HG02623 (cell line): ENCODE measurements around the gene RBM20.
A peak's percentile ranks its signal among the peaks of the same experiment; 100 is the strongest.

Source experiments
- ATAC-seq: cut with Tn5 transposase; IDR thresholded peaks from one replicate; pipeline ENCODE4 v1.9.1; 2021; ENCODE audit warnings: moderate library complexity; ENCODE audit not compliant: unreplicated experiment

RBM20 gene

DNA sequence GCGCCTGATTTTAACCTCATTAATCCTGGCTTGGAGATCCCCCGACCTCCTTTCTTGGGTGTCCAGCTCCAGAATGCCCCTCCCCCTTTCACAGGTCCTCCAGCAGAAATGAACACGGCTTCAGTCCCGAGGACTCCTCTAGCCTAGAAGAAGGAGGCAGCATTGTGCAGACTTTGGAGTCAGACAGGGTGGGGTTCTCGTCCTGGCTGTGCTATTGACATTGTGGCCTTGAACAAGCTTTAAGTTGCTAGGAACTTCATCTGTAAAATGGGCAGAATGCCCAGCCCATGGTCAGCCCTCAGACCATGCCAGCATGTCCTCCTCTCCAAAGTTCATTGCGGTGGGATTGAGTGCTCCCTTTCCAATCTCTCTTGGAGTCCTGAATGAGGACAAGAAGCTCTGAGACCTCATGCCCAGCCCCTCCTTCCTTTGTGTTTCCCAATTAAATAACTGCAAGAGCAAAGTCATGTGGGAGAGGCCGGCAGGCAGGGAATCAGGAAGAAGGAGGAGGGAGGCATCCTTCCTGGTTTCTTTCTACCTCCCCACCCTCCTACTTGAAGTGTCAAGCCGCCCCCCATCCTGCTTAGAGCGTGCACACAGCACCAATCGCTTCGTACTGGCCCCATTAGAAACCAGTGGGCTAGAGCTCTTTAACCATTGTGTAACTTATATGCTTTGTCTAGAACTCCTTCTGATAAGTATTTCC is 86.4 kb downstream of the RBM20 start:
- no peak for ATAC-seq

DNA sequence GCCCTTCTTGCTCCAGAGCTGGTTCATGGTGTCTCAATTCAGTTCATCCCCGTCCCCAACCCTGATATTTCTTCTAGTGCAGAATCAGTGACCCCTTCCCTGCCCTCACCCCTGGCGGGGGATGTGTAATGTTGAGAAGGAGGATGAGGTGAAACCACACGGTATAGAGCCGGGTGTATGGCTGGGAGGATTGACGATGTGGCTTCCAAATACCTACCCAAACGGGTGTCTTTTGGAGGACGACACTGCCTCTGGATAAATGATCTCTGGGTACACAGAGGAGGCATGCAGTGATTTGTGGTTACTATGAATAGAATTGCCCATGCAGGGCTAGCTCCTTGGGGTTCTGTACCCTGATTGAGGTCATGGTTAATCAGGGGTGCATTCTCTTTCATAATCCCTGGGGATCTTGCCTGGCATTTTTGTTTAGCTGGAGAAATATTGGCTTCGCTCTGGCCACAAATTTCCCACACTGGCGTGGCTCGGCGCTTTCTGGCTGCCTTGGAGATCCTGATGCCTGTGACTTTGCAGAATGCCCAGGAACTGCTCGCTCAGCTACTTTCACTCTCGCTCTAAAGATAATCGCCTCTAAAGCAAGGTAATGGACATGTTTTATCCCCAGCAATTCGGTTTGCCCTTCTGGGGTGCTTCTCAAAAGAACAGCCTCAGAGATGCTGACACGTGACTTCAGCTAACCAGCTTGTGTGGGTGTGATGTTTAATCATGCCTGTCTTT is 89.2 kb downstream of the RBM20 start:
- no peak for ATAC-seq

DNA sequence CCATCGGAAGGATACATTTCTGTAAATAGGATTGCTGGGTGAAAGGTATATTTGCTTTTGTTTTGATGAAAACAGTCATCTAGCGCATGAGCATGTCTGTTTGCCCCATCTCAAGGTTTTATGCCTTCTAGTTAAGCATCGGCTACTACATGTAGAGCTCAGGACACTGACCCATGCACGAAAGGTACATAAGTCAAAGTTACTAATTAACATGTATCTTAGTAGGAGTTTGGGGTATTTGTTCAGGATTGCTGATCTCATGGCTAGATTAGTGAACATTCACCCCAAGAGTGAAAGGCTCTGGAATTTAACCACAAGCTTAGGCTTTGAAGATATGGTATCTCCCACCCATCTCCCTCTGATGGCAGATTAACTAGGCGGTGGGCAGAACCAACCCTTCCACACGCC is 91.5 kb downstream of the RBM20 start:
- ATAC-seq = no peak

GRCh38 chr10:110737886-110738634 is 93.9 kb downstream of the RBM20 start:
- ATAC-seq = no peak

DNA sequence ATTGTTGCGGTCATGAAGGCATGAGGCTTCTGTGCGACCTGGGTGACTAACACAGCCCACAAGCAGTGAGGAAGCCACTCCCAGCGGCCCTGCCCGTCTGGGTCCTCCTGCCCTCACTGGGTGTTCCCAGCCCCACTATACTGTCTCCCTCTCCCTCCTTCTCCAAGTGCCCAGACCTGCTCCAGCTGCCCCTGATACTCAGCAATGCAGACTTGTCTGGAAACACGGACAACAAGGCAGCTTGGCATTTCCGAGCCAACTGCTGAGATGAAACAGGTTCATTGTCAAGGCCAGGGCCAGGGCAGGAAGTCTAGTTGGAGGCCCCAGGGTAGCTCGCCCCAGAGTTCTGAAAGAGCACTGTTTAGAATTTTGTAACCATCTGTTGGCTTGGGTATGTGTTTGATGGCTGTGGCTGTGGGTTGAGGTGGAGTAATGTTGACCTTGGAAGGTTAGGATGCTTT is 95.7 kb downstream of the RBM20 start:
- ATAC-seq = no peak

DNA sequence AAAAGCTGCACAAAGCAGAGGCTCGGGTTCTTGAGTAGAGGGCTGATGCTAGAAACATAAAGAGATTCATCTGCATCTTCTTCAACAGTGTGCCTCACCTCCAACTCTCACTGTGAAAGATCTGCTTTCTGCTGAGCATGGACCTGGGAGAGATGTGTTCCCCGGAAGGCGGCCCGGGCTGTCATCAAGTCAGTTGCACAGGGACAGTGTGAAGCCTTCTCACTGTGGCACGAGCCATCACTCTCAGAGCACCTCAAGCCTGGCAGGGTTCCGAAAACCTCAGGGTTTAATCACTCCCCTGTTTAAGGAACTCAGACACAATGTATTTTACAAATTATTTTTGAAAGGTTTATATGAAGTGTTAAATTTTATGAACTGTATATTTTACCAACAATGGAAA is 98.7 kb downstream of the RBM20 start:
- no peak for ATAC-seq

DNA sequence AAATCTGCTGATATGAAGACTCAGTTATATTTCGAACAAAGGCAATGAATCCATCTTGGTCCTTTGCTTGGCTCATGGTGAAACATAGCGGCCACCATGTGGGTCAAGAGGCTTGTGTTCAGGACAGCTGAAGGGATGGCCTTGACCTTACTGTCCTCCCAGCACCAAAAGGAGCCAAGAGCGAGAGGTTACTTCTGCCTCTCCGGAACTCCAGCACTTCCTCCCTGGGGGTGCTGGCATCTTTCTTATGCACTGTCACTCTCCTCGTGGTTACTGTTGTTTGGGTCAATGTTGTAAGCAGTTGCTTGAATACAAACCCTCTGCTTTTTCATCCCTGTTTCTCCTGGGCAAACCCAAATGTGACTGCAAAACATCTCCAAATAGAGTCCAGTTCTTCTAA is 100.6 kb downstream of the RBM20 start:
- ATAC-seq = no peak

GRCh38 chr10:110746254-110746826 is 102.2 kb downstream of the RBM20 start:
- ATAC-seq = no peak

DNA sequence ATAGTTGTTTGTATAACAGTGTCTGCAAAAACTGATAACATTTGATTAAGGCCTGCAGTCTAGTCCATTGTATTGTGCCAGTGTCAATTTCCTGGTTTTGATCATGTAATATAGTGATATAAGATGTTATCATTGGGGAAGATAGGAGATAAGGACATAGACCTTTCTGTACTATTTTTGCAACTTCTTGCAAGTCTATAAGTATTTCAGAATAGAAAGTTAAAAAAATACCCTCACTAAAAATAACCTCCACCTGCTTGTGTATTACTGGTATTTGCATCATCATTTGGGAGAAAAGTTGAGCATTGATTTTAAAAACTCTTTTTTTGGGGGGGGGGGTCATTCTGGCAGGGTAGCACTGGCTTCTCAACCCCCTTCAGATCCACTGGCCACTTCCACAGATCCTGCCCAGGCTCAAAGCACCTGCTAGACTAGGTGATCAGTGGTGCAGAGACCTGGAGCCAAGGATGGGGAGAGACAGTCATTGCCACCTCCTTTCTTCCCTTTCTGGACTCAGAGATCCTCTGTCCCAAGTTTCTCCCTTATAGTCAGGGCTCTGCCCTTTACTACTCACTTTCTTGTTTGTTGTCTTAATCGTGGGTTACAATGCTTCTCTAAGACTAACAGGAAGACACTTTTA is 103.0 kb downstream of the RBM20 start:
- no peak for ATAC-seq

- ATAC-seq = peak; percentile 37
Observed at GRCh38 chr10:110747609-110748464, 103.7 kb downstream of the RBM20 start.

DNA sequence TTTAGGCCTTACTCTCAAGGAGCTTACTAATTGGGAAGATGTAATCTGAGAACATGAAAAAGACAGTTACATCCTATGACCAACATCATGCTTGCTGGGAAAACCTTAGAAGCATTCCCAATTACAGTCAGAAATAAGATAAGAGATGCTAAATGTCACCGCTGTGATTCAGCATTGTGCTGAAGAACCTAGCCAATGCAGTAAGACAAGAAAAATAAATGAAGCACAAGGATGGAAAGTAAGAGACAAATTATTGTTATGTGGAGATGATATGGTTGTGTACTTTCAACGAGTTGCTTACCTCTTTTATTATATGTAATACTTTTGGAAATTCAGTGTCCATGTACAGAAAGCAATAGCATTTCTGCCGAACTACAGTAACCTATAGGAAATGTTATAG is 104.8 kb downstream of the RBM20 start:
- ATAC-seq = no peak

GRCh38 chr10:110750931-110751330 is 106.8 kb downstream of the RBM20 start:
- no peak for ATAC-seq

DNA sequence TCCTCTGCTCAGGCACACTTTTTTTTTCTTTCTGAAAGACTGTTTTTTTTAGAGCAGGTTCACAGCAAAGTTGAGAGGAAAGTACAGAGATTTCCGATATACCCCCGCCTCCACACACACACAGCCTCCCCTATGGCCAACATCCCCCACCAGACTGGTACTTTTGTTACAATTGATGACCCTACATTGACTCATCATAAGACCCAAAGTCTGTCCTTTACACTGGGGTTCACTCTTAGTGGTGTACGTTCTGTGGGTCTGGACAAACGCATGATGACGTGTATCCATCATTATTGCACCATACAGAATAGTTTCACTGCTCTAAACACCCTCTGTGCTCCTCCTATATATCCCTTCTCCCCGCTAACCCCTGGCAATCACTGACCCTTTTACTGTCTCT is 107.7 kb downstream of the RBM20 start:
- no peak for ATAC-seq

- ATAC-seq = no peak
Observed at GRCh38 chr10:110753462-110753861, 109.3 kb downstream of the RBM20 start.

DNA sequence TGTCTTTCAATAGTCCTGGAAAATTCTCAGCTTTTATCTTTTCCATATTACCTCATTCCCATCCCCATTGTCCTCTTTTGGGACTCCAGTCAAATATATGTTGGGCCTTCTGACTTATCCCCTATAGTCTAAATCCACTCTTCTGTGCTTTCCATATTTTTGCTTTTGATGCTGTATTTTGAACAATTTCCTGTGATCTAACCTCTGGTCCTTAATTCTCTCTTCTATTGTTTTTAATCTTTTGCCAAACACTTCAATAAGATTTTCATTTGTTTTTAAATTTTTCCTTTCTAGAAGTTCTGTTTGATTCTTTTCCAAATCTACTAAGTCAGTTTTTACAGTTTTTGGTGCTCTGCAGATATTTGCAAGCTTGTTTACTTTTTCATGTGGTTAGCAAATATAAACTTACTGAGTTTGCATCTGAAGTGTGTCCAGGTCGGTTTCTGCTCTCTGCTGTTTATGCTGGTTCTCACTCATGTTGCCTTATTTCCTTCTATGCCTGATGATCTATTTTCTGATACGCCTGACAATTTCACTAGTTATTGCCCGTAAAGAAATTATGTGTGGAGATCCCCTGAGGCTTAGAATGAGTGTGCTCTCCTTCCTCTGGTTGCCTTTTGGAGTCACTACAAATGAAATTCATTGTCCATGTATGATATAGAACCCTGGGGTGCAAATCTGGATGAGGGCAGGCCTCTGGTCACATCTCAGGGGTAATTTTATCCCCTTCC is 110.4 kb downstream of the RBM20 start:
- no peak for ATAC-seq

GRCh38 chr10:110755781-110756180 is 111.6 kb downstream of the RBM20 start:
- ATAC-seq = no peak

GRCh38 chr10:110756876-110757275 is 112.7 kb downstream of the RBM20 start:
- ATAC-seq = no peak

- no peak for ATAC-seq
Observed at GRCh38 chr10:110757586-110757985, 113.5 kb downstream of the RBM20 start.

DNA sequence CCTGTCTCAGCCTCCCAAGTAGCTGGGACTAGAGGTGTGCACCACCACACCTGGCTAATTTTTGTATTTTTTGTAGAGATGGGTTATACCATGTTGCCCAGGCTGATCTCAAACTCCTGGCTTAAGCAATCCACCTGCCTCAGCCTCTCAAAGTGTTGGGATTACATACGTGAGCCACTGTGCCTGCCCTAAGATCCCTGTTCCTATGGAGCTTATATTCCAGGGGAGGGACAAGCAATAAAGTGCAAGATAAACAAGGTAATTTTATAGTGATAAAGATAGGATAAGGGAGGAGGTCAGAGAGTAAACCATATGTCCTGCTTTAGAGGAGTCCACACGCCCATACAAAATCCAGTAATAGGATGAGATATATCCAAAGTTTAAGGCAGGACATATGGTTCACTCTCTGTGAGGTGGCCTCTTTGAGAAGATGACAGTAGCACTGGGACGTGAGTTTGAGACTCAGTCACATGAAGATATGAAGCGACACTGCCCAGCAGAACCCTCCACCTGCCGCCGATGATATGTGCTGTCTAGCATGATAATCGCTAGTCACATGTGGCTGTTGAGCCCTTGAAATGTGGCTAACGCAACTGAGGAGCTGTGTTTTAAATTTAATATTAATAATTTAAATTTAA is 114.1 kb downstream of the RBM20 start:
- no peak for ATAC-seq
